Measurements from ENCODE around the gene FADS3. TPM values are rescaled to one million over a fixed set of nuclear protein-coding genes. Genes with fewer than 3 reads are reported as not detected.

Gene FADS3
- total RNA-seq, 4 donors from 2014 or later = 19.5 to 96.9 (median 31.6) TPM

DNA sequence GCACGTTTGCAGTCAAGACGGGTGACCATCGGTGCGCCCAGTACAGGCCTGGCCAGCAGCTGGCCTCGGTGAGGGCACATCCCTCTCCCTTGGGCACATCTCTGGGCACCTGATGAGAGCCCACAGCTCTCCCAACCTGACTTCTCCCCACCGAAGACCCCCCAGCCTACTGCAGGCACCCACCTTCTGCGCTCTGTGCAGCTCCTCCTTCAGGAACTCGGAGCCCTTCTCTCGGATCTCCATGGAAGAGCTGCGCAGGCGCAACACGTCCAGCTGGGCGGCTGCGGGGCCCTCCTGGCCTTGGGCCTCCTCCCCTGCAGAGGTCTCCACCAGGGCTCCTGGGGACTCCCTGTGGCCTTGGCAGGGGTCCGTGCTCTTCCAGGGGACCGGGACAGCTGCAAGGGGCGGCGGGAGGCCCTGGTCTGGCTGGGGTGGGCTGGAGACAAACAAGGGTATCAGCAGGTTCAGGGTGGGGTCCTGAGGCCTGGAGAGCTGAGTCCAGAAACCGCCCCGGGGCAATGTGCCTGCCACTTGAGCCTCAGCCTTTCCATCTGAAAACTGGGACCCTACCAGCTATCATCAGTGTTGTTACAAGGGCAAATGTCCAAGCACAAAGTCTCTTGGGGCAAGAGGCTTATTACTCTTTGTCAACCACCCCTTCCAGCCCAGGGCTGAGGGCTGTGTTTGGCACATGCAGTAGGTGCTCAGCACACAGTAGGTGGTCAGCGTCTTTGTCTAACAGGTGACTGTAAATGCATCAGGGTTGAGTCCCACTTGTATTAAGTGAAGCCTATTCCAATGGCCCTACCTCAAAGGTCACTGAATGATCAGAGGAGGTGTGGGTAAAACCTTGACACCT, 16.8 kb upstream of the FADS3 start:
- no peaks in the 10 kb centered on the region for H3K27me3 ChIP-seq
- H3K9me3 ChIP-seq = no peaks in the 10 kb centered on the region
- H3K4me1 ChIP-seq = peaks cover 0 to 23% (median 1%) of the 10 kb centered on the region in 4 donors
- DNase-seq = no peak
- H3K36me3 ChIP-seq = no peaks in the 10 kb centered on the region
- no peak overlapping the region for H3K4me3 ChIP-seq
- TF ChIP-seq POLR2AphosphoS5 (IDR thresholded peaks at IDR 0.05) (no peak), EP300 (IDR thresholded peaks at IDR 0.05; ENCODE audit: low read depth) (no peak), POLR2A (IDR thresholded peaks at IDR 0.05) (no peak)
- TF ChIP-seq, protein P1, sequence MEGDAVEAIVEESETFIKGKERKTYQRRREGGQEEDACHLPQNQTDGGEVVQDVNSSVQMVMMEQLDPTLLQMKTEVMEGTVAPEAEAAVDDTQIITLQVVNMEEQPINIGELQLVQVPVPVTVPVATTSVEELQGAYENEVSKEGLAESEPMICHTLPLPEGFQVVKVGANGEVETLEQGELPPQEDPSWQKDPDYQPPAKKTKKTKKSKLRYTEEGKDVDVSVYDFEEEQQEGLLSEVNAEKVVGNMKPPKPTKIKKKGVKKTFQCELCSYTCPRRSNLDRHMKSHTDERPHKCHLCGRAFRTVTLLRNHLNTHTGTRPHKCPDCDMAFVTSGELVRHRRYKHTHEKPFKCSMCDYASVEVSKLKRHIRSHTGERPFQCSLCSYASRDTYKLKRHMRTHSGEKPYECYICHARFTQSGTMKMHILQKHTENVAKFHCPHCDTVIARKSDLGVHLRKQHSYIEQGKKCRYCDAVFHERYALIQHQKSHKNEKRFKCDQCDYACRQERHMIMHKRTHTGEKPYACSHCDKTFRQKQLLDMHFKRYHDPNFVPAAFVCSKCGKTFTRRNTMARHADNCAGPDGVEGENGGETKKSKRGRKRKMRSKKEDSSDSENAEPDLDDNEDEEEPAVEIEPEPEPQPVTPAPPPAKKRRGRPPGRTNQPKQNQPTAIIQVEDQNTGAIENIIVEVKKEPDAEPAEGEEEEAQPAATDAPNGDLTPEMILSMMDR (IDR thresholded peaks at IDR 0.05) = no peak
- intact Hi-C loops (cut with DNase I; ENCODE audit: low total_unique reads) (no loop called here), in situ Hi-C loops (cut with MboI; ENCODE audit: low pct_ligation_motif_present in 1 of 4, low pct_unique_long_range_greater_than_20kb in 1 of 4, low sequenced_read_pairs in 3 of 4) (no loop called here)
- 88% methylated on average over 16 of the region's 21 CpGs; no CpG with 5 or more reads in 1 of the 2 donors for WGBS, 2 donors (ENCODE audit: low coverage in 1 of 2)
- H3K27ac ChIP-seq = peak overlapping the region in 2 of 4 donors; percentile 18 to 25

- H3K36me3 ChIP-seq = no peaks in the 10 kb centered on the region
- no peaks in the 10 kb centered on the region for H3K27me3 ChIP-seq
- H3K4me1 ChIP-seq = peaks cover 0 to 22% (median 1%) of the 10 kb centered on the region in 4 donors
- 90% methylated on average over 19 of the region's 19 CpGs; no CpG with 5 or more reads in 1 of the 2 donors for WGBS, 2 donors (ENCODE audit: low coverage in 1 of 2)
- DNase-seq = no peak
- H3K27ac ChIP-seq = no peak overlapping the region
- no peak for TF ChIP-seq POLR2AphosphoS5 (IDR thresholded peaks at IDR 0.05)
- no peak overlapping the region for H3K4me3 ChIP-seq
- intact Hi-C loops (cut with DNase I; ENCODE audit: low total_unique reads) (no loop called here), in situ Hi-C loops (cut with MboI; ENCODE audit: low pct_ligation_motif_present in 1 of 4, low pct_unique_long_range_greater_than_20kb in 1 of 4, low sequenced_read_pairs in 3 of 4) (no loop called here)
- H3K9me3 ChIP-seq = no peaks in the 10 kb centered on the region
Observed at GRCh38 chr11:61907282-61907681, 15.9 kb upstream of the FADS3 start.

DNA sequence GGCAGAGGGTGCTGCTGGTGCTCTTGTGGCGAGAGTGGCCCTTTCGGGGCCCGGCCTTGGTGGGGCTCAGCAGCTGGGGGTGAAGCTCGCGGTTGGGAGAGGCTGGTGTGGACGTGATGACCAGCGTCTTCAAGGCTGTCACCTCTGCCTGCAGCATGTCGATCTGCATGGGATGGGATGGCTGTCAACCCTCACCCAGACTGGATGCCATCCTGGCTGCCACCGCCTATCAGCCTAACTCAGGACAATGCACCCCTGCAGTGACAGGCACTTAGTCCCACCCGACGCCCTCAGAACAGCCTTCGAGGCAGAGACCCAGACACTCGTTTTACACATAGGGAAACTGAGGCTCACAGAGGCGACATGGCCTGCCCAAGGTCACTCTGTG, 15.2 kb upstream of the FADS3 start:
- DNase-seq = no peak
- no peaks in the 10 kb centered on the region for H3K9me3 ChIP-seq
- H3K4me1 ChIP-seq = peaks cover 0 to 14% (median 0%) of the 10 kb centered on the region in 4 donors
- in situ Hi-C loops (cut with MboI; ENCODE audit: low pct_ligation_motif_present in 1 of 4, low pct_unique_long_range_greater_than_20kb in 1 of 4, low sequenced_read_pairs in 3 of 4) = no loop called here
- intact Hi-C loops (cut with DNase I; ENCODE audit: low total_unique reads) = no loop called here
- H3K36me3 ChIP-seq = no peaks in the 10 kb centered on the region
- TF ChIP-seq, protein P1 (IDR thresholded peaks at IDR 0.05) = no peak
- no peak for TF ChIP-seq POLR2A (IDR thresholded peaks at IDR 0.05)
- TF ChIP-seq EP300 (IDR thresholded peaks at IDR 0.05; ENCODE audit: low read depth) = no peak
- TF ChIP-seq POLR2AphosphoS5 (IDR thresholded peaks at IDR 0.05) = no peak
- H3K4me3 ChIP-seq = no peak overlapping the region
- no peaks in the 10 kb centered on the region for H3K27me3 ChIP-seq
- H3K27ac ChIP-seq = no peak overlapping the region
- 90% methylated on average over 14 of the region's 14 CpGs; no CpG with 5 or more reads in 1 of the 2 donors for WGBS, 2 donors (ENCODE audit: low coverage in 1 of 2)

DNA sequence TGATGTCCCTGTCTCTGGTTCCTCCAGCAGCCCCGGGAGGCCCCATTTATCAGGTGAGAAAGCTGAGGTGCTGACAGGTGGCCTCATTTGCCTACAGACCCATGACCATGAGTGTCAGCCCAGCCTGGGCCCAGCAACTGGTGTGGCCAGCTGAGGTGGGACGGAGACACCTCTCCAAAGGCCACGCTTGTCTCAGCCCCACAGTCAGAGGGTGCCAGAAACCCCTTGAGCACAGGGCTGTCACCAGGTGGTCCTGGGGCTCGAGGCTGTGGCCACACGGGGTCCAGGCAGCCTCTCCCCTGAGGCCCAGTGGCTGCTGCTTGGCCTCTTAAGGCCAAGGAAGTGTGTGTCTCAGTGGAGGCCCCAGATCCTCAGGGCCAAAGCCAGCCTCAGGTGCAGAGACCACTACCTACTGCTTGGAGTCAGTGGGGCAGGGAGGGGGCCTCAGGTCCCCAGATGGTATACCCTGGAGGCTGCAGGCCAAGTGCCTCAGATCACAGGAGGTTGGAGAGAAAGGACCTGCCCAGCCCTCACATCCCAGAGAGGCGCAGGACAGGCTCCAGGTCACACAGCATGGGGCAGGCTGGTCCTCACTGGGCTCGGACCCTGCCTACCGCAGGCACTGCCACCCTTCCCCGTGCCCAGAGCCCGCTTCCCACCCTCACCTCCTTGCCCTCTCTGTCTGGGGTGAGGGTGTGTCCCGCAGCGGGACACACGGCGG, 14.6 kb upstream of the FADS3 start:
- Histone ChIP-seq H3K27ac (no peak overlapping the region), H3K27me3 (no peaks in the 10 kb centered on the region), H3K36me3 (no peaks in the 10 kb centered on the region), H3K9me3 (no peaks in the 10 kb centered on the region), H3K4me1 (peaks cover 0 to 8% (median 0%) of the 10 kb centered on the region in 4 donors), H3K4me3 (no peak overlapping the region)
- in situ Hi-C loops (cut with MboI; ENCODE audit: low pct_ligation_motif_present in 1 of 4, low pct_unique_long_range_greater_than_20kb in 1 of 4, low sequenced_read_pairs in 3 of 4) (no loop called here), intact Hi-C loops (cut with DNase I; ENCODE audit: low total_unique reads) (loop anchor here (2.0 kb wide), 1 partner anchor 37 kb away; no protein-coding TSS in a partner anchor)
- no peak for DNase-seq
- 86% methylated on average over 12 of the region's 14 CpGs; no CpG with 5 or more reads in 1 of the 2 donors for WGBS, 2 donors (ENCODE audit: low coverage in 1 of 2)
- TF ChIP-seq EP300 (IDR thresholded peaks at IDR 0.05; ENCODE audit: low read depth) = no peak
- no peak for TF ChIP-seq POLR2AphosphoS5 (IDR thresholded peaks at IDR 0.05)
- no peak for TF ChIP-seq POLR2A (IDR thresholded peaks at IDR 0.05)
- TF ChIP-seq, protein P1 (IDR thresholded peaks at IDR 0.05) = no peak
